SK-N-SH (cell line): Measurements from ENCODE around the gene MS4A4E. TPM values are rescaled to one million over a fixed set of nuclear protein-coding genes. Genes with fewer than 3 reads are reported as not detected.

Experiments used
- CTCF ChIA-PET: fragments of 300-600, 350-600 bp; formaldehyde crosslinking; extraction: SDS; loops from one replicate; lab custom pipeline; 2021; lab: Yijun Ruan, JAX
- POLR2A ChIA-PET: fragments of 350-600 bp; sonication (Branson Sonifier 250); formaldehyde crosslinking; extraction: SDS; loops from one replicate; lab custom pipeline; 2020; ENCODE audit warnings: antibody characterized with exemption, inconsistent platforms; lab: Yijun Ruan, JAX
- DNase-seq: peaks from one replicate; pipeline ENCODE4 v3.0.0; 2012
- H2AFZ ChIP-seq: fragments of 200-600 bp; sonication (generic); 2 replicates; pipeline ENCODE4 v1.8.1; 2016; ENCODE audit warnings: antibody characterized with exemption, mild to moderate bottlenecking, low read depth
- H3F3A ChIP-seq: fragments of 200-600 bp; sonication (generic); replicated peaks from 2 replicates; pipeline ENCODE3; 2016; ENCODE audit warnings: antibody characterized with exemption, mild to moderate bottlenecking; ENCODE audit not compliant: insufficient read depth
- H3K27ac ChIP-seq, 2 experiments: fragments of 200-500 bp in 1 of 2; fragments of 200-600 bp in 1 of 2; sonication (Bioruptor generic) in 1 of 2; sonication (generic), shearing (Covaris generic) in 1 of 2; 2 replicates each; pipeline versions ENCODE4 v1.5.1 to v1.6.1; 2014 to 2016; ENCODE audit warnings: low read depth in 2 of 2, inconsistent platforms in 1 of 2, low read length in 1 of 2, mild to moderate bottlenecking in 1 of 2, mixed read lengths in 1 of 2
- H3K27me3 ChIP-seq: fragments of 200-600 bp; sonication (generic), shearing (Covaris generic); 2 replicates; pipeline ENCODE4 v1.6.1; 2016; ENCODE audit warnings: mixed run types; ENCODE audit not compliant: insufficient read depth
- H3K36me3 ChIP-seq, 2 experiments: fragments of 200-500 bp in 1 of 2; fragments of 200-600 bp in 1 of 2; sonication (Bioruptor generic) in 1 of 2; sonication (generic) in 1 of 2; replicated peaks in 1 of 2; 2 replicates each; pipeline versions ENCODE3 to v1.5.1; 2014 to 2016; ENCODE audit warnings: low read length in 1 of 2, mild to moderate bottlenecking in 1 of 2; ENCODE audit not compliant: insufficient read depth in 2 of 2, control insufficient read depth in 1 of 2
- H3K4me1 ChIP-seq, 2 experiments: fragments of 200-500 bp in 1 of 2; fragments of 200-600 bp in 1 of 2; sonication (Bioruptor generic) in 1 of 2; sonication (generic), shearing (Covaris generic) in 1 of 2; 2 replicates each; pipeline versions ENCODE4 v1.5.1 to v1.6.1; 2014 to 2016; ENCODE audit warnings: low read depth in 1 of 2, low read length in 1 of 2, mixed run types in 1 of 2; ENCODE audit not compliant: insufficient read depth in 2 of 2, control insufficient read depth in 1 of 2
- H3K4me2 ChIP-seq: fragments of 200-600 bp; sonication (generic), shearing (Covaris generic); 2 replicates; pipeline ENCODE4 v1.6.1; 2017; ENCODE audit warnings: mixed run types
- H3K4me3 ChIP-seq, 2 experiments: fragments of 200-500 bp in 1 of 2; fragments of 200-600 bp in 1 of 2; sonication (Bioruptor generic) in 1 of 2; sonication (generic), shearing (Covaris generic) in 1 of 2; 2 replicates each; pipeline versions ENCODE4 v1.5.1 to v1.8.1; 2014 to 2016; ENCODE audit warnings: low read depth in 2 of 2, inconsistent platforms in 1 of 2, low read length in 1 of 2, mild to moderate bottlenecking in 1 of 2, mixed read lengths in 1 of 2, moderate library complexity in 1 of 2
- H3K79me2 ChIP-seq: fragments of 200-600 bp; sonication (generic); 2 replicates; pipeline ENCODE4 v1.8.1; 2017; ENCODE audit warnings: mild to moderate bottlenecking; ENCODE audit not compliant: insufficient read depth
- H3K9ac ChIP-seq: fragments of 200-600 bp; sonication (generic); 2 replicates; pipeline ENCODE4 v1.6.1; 2017; ENCODE audit warnings: mixed run types
- H3K9me2 ChIP-seq: fragments of 200-600 bp; sonication (generic); 2 replicates; pipeline ENCODE4 v1.6.1; 2017; ENCODE audit warnings: mixed run types
- H3K9me3 ChIP-seq: fragments of 200-600 bp; sonication (generic); 2 replicates; pipeline ENCODE4 v1.6.1; 2017; ENCODE audit warnings: mixed run types, mild to moderate bottlenecking, moderate library complexity
- H4K20me1 ChIP-seq: fragments of 200-600 bp; sonication (generic); 2 replicates; pipeline ENCODE4 v1.6.1; 2017; ENCODE audit warnings: mild to moderate bottlenecking, mixed run types; ENCODE audit not compliant: insufficient read depth
- CHD2 ChIP-seq: fragments of 150-350 bp; IDR thresholded peaks from 2 replicates; pipeline ENCODE4 v1.6.1; 2018; ENCODE audit warnings: low read length; ENCODE audit not compliant: partially characterized antibody
- ELF1 ChIP-seq: IDR thresholded peaks from 2 replicates; pipeline ENCODE4 v1.4.0; 2012
- EP300 ChIP-seq, 2 experiments: IDR thresholded peaks; 2 replicates each; pipeline versions ENCODE4 v1.4.0 to v1.6.1; 2012; ENCODE audit warnings: borderline replicate concordance in 1 of 2, low read depth in 1 of 2, low read length in 1 of 2
- FOXJ3 ChIP-seq: sonication (generic); formaldehyde crosslinking; IDR thresholded peaks from 2 replicates; pipeline ENCODE4 v1.5.1; 2020; ENCODE audit warnings: mild to moderate bottlenecking, missing genetic modification reagents
- GABPA ChIP-seq: IDR thresholded peaks from 2 replicates; pipeline ENCODE4 v1.4.0; 2012; ENCODE audit warnings: low read depth, mild to moderate bottlenecking
- IRF3 ChIP-seq: fragments of 150-350 bp; IDR thresholded peaks from 2 replicates; pipeline ENCODE4 v1.6.1; 2016; ENCODE audit warnings: mild to moderate bottlenecking, low read depth, low read length
- MEF2A ChIP-seq: IDR thresholded peaks from 2 replicates; pipeline ENCODE4 v1.4.0; 2012; ENCODE audit warnings: low read depth, borderline replicate concordance
- NFIC ChIP-seq: IDR thresholded peaks from 2 replicates; pipeline ENCODE4 v1.4.0; 2012; ENCODE audit warnings: borderline replicate concordance
- NRF1 ChIP-seq: IDR thresholded peaks from 2 replicates; pipeline ENCODE4 v1.6.1; 2012; ENCODE audit warnings: low read depth, mild to moderate bottlenecking, low read length
- POLR2AphosphoS5 ChIP-seq: IDR thresholded peaks from 2 replicates; pipeline ENCODE4 v1.6.1; 2012; ENCODE audit warnings: low read depth, low read length
- RAD21 ChIP-seq: IDR thresholded peaks from 2 replicates; pipeline ENCODE4 v1.6.1; 2012; ENCODE audit warnings: mild to moderate bottlenecking, low read length
- RFX5 ChIP-seq: IDR thresholded peaks from 2 replicates; pipeline ENCODE4 v1.6.1; 2012; ENCODE audit warnings: mild to moderate bottlenecking, improper control_type of control experiment, low read length
- RXRA ChIP-seq: IDR thresholded peaks from 2 replicates; pipeline ENCODE4 v1.4.0; 2012; ENCODE audit warnings: low read depth, mild to moderate bottlenecking, borderline replicate concordance
- SIN3A ChIP-seq: IDR thresholded peaks from 2 replicates; pipeline ENCODE4 v1.6.1; 2012; ENCODE audit warnings: low read depth, mild to moderate bottlenecking, low read length, moderate library complexity, borderline replicate concordance
- SMC3 ChIP-seq: IDR thresholded peaks from 2 replicates; pipeline ENCODE4 v1.6.1; 2012; ENCODE audit warnings: low read depth, low read length, improper control_type of control experiment
- TAF1 ChIP-seq: IDR thresholded peaks from 2 replicates; pipeline ENCODE4 v1.6.1; 2012; ENCODE audit warnings: low read depth, mild to moderate bottlenecking, low read length, moderate library complexity, borderline replicate concordance
- TCF12 ChIP-seq: IDR thresholded peaks from 2 replicates; pipeline ENCODE4 v1.4.0; 2012
- TEAD4 ChIP-seq: IDR thresholded peaks from 2 replicates; pipeline ENCODE4 v1.4.0; 2012; ENCODE audit warnings: mild to moderate bottlenecking, borderline replicate concordance; ENCODE audit not compliant: insufficient read depth
- WGBS: methylation state at CpG from one replicate; pipeline ENCODE4 v1.1.6; 2017; ENCODE audit warnings: low lambda C conversion rate; 5-methylcytosine and 5-hydroxymethylcytosine counted together
- polyA plus RNA-seq, 3 experiments: library from polyadenylated mRNA; depleted of rRNA; stranded (reverse); fragments of >200 nt; gene quantifications; 2 replicates each; pipeline ENCODE4 v1.2.3, GENCODE V29; 2012
- TF ChIP-seq, protein P1 (sequence below): fragments of 150-350 bp; IDR thresholded peaks from 2 replicates; pipeline ENCODE4 v1.6.1; 2017; ENCODE audit warnings: antibody characterized with exemption, low read length, low read depth, borderline replicate concordance

The MS4A4E gene
- polyA plus RNA-seq, 1 of the 3 experiments (the other 2 are of a cell fraction): not detected

GRCh38 chr11:60214386-60214785 lies 28.6 kb downstream of the MS4A4E start:
- Histone ChIP-seq H3F3A (no peaks in the 10 kb centered on the region), H3K79me2 (no peaks in the 10 kb centered on the region), H2AFZ (no peak overlapping the region), H3K9ac (no peak overlapping the region), H3K27me3 (no peaks in the 10 kb centered on the region; the same call in 1 of the 2 replicates), H3K9me3 (no peaks in the 10 kb centered on the region), H3K27ac (no peak overlapping the region), H3K9me2 (no peaks in the 10 kb centered on the region), H4K20me1 (no peaks in the 10 kb centered on the region), H3K4me1 (no peaks in the 10 kb centered on the region), H3K36me3 (no peaks in the 10 kb centered on the region), H3K4me3 (no peak overlapping the region), H3K4me2 (no peak overlapping the region)
- TF ChIP-seq NFIC (no peak), CHD2 (no peak), SIN3A (no peak), IRF3 (no peak), RXRA (no peak), TCF12 (no peak), RFX5 (no peak)
- ChIA-PET POLR2A (no interaction called here), CTCF (interaction anchor here (0.8 kb wide), 1 partner anchor 19 kb away, joined by 3 read pairs; no protein-coding TSS in a partner anchor)
- WGBS: 2% methylated on average over 1 of the region's 1 CpG
- no peak for DNase-seq

DNA sequence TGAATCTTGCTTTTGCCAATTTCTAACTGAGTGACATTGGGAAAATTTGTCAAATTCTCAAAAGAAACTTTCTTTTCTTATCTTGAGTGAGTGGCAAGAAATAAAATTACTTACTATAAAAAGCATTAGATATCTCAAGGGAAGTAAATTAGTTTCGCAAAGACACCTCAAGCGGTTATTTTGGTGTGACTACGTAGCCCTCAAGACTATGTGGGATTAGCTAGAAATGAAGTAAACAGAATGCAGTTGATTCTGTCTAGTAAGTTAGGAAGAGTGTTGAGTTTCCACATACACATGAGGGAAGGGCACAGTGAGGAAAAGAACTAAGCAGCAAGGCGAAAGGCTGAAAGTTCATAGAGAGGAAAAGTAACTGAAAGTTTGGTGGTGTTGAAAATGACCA lies 31.7 kb downstream of the MS4A4E start:
- TF ChIP-seq RFX5 (no peak), TAF1 (no peak), ELF1 (no peak), MEF2A (no peak), POLR2AphosphoS5 (no peak)
- no peak overlapping the region for H3K4me3 ChIP-seq
- H3K79me2 ChIP-seq: no peaks in the 10 kb centered on the region
- H3K4me1 ChIP-seq: no peaks in the 10 kb centered on the region
- 40% methylated on average over 4 of the region's 4 CpGs for WGBS
- H3K36me3 ChIP-seq: no peaks in the 10 kb centered on the region
- no peaks in the 10 kb centered on the region for H3F3A ChIP-seq
- no peak overlapping the region for H3K4me2 ChIP-seq
- POLR2A ChIA-PET: no interaction called here
- DNase-seq: no peak
- no peaks in the 10 kb centered on the region; the same call in 1 of the 2 replicates for H3K27me3 ChIP-seq
- H3K9me2 ChIP-seq: no peaks in the 10 kb centered on the region
- H3K9me3 ChIP-seq: no peaks in the 10 kb centered on the region
- CTCF ChIA-PET: no interaction called here
- H2AFZ ChIP-seq: no peak overlapping the region
- H3K9ac ChIP-seq: no peak overlapping the region
- no peaks in the 10 kb centered on the region for H4K20me1 ChIP-seq
- H3K27ac ChIP-seq: no peak overlapping the region

- Histone ChIP-seq H4K20me1 (no peaks in the 10 kb centered on the region), H3K9me2 (no peaks in the 10 kb centered on the region), H3K9ac (no peak overlapping the region), H3K27me3 (no peaks in the 10 kb centered on the region; the same call in 1 of the 2 replicates), H3K36me3 (no peaks in the 10 kb centered on the region), H3K9me3 (no peaks in the 10 kb centered on the region), H3K79me2 (no peaks in the 10 kb centered on the region), H3K27ac (no peak overlapping the region), H3K4me2 (no peak overlapping the region), H3K4me1 (no peaks in the 10 kb centered on the region), H2AFZ (no peak overlapping the region), H3K4me3 (no peak overlapping the region), H3F3A (no peaks in the 10 kb centered on the region)
- DNase-seq: no peak
- WGBS: 26% methylated on average over 3 of the region's 3 CpGs
- CTCF ChIA-PET: no interaction called here
- POLR2A ChIA-PET: no interaction called here
- TF ChIP-seq SMC3: no peak
- TF ChIP-seq TEAD4: no peak
- TF ChIP-seq EP300 (IDR thresholded peaks at IDR 0.05; ENCODE audit: borderline replicate concordance in 1 of 2, low read depth in 1 of 2, low read length in 1 of 2): no peak
- TF ChIP-seq FOXJ3 (CRISPR knock-in tag): no peak
- no peak for TF ChIP-seq POLR2AphosphoS5
- no peak for TF ChIP-seq RXRA
- TF ChIP-seq IRF3: no peak
- TF ChIP-seq GABPA: no peak
- TF ChIP-seq, protein P1, sequence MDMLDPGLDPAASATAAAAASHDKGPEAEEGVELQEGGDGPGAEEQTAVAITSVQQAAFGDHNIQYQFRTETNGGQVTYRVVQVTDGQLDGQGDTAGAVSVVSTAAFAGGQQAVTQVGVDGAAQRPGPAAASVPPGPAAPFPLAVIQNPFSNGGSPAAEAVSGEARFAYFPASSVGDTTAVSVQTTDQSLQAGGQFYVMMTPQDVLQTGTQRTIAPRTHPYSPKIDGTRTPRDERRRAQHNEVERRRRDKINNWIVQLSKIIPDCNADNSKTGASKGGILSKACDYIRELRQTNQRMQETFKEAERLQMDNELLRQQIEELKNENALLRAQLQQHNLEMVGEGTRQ: no peak
- no peak for TF ChIP-seq TCF12
- TF ChIP-seq NRF1: no peak
- TF ChIP-seq TAF1: no peak
- TF ChIP-seq RAD21: no peak
These were observed 33.0 kb downstream of the MS4A4E start for GRCh38 chr11:60209977-60210376.
